GM19452 (cell line): ENCODE results near the gene KCNK4.

Experiments used
- ATAC-seq: cut with Tn5 transposase; IDR thresholded peaks from one replicate; pipeline ENCODE4 v1.9.1; 2021; ENCODE audit not compliant: unreplicated experiment

KCNK4 gene

DNA sequence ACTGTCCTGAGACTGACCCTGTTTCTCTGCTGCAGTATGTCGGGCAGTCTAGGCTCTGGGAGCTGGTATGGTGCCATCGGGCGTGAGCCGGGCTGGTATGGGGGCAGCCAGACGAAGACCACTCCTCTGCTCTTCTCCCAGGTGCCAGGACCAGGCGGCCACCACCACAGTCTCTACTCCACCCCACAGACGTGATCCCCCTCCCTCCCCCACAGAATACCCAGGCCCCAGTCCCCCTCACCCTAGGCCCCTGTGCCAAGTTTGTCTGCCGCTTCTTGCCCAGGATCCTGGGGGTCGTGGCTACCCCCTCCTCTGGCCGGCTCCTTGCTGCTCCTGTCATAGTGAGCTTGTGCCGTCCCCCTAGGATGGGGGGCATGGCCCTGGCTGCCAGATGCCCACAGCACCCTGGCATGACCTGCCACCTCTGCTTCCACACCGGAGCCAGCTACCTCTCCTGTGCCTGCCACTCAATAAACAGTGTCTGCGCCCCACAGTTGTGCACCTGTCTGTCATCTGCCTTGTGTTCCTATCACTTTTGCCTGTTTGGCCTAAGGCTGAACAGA, 2.0 kb upstream of the KCNK4 start:
- ATAC-seq, result no peak

DNA sequence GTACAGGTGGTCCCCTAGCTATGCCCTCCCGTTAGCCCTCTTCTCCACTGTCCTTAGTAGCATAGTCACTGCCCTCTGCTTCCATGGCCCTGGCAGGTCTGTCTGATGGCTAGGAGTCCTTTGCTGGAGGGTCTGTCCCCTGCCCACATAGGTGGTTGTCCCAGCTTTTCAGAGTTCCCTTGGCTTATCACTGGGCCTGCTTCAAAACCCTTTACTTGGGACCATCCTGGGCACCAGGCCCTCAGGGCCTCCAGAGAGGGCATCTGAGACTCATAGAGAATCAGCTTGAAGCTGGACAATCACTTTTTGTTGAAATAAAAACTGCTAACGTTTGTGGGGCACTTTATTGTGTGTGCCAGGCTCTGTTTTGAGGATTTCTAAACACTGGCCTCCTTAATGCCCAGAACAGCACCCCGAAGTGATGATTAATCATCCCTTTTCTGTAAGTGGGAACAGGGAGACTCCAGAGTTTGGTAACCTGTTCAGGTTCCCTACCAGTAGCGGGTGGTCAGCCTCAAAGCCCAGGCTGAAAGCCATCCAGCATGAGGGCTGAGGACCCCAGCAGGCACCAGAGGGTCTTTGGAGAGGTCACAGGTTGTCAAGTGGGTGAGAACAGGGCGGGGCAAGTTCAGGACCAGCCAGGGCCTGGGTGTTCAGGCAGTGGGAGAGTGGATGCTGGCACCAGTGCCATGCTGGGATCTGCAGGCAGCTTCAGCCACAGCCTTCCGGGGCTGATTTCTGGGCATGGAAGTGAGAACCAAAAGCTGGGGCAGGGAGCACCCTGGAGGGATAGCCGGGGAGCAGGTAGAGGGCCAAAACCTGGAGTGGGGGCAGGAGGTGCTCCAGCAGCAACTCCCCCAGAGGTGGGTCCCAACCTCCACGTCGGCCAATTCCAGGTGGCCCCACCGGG, 495 bp upstream of the KCNK4 start:
- no peak for ATAC-seq

DNA sequence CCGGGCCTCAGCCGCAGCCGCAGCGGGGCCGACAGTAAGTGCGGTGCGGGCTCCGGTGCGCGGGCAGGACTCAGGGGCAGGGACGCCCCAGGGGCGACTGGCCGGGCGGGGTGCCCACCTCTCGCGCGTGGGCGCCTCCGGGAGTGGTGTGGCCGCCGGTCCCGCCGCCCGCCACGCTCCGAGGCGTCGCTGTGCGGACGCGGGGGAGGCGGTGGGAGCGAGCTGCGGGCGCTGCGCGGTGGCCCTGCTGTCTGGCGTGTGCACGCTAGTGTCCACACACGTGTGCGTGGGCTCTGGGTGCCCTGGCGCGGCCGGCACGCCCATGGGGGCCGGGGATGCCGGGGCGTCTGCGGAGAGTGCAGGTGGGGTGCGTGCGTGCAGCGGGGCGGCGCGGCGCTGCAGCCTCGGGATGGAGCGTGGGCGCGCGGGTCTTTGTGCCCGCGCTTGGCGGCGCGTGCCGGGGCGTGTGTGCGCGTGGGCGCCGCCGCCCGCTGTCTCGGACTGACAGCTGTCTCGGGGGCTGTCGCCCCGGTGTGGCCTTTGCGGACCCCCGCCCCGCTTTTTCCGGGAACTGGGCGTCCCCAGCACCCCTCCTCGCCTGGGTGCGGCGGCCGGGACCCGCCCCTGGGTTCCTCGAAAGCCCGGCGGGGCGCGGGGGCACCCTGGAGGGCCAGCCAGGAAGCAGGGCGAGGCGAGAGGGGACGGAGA, 804 bp downstream of the KCNK4 start:
- ATAC-seq, result no peak

DNA sequence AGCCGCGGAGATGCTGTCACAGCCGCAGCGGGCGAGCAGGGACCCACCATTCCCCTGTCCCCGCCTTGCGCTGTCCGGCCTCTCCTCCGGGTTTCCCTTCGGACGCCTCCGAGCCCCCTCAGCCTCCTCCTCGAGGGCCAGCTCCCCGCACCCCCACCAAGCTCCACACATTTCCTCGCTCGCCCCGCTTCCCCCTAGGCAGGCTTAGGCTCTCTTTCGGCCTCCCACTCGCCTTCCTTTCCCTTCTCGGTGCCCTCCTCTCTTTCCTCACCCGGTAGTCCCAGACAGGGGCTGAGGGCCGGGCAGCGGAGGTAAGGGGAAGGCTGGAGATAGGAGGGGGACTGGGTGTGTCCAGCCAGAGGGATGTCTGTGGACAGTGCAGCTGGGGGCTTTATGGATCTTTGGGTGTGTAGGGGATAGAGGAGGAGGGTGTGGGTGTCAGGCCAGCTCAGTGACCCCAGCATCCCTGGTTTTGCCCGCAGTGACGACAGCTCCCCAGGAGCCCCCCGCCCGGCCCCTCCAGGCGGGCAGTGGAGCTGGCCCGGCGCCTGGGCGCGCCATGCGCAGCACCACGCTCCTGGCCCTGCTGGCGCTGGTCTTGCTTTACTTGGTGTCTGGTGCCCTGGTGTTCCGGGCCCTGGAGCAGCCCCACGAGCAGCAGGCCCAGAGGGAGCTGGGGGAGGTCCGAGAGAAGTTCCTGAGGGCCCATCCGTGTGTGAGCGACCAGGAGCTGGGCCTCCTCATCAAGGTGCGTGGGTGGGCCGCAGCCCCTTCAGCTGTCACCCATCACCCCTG, 1.6 kb downstream of the KCNK4 start:
- no peak for ATAC-seq

DNA sequence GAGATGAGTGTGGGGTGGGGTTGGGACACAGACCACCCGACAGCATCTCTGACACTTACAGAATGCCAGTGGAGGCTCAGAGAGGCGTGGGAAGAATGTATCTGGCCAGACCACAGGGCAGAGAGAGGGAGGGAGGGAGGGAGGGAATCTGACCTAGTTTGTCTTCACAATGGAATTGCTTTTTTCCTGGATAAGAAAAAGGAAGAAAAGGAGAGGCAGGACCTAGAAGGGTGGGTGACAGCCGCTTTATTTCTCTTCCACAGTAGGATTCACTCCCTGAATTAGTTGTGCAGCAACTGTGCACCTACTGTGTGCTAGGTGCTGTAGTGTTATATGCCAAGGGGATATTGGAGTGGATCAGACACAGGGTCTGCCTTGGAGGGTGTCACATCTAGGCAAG, 3.7 kb downstream of the KCNK4 start:
- no peak for ATAC-seq

DNA sequence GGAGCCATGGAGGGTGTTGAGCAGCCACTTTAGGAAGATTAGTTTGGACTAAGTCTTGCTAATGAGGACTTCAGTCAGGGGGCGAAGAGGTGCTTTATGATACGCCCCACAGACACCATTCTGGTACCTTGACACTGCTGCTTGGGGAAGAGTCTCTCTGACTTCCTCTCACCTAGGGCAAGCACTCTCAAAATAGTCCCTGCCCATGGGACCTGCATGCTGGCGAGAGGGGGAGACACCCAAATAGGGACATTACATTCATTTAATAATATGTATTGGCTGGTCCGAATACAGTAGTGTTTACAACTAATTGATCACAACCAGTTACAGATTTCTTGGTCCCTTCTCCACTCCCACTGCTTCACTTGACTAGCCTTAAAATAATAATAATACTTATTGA, 4.7 kb downstream of the KCNK4 start:
- no peak for ATAC-seq

DNA sequence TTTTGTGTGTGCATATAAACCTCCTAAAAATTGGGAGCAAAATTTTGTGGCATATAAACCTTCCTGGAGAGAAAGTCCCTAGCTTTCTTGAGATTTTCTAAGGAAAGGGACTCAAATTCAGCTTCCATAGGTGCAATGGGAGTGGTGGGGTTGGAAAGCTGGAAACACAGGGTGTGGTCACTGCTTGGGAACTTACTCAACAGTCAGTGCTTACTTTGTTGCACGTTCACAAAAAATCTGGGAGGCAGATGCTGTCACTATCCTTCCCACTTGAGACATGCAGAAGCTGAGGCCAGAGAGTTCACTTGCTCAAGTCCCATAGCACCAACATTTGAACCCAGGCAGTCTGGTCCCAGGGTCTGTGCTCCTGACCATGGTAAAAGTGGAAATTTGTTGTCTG, 5.1 kb downstream of the KCNK4 start:
- no peak for ATAC-seq

DNA sequence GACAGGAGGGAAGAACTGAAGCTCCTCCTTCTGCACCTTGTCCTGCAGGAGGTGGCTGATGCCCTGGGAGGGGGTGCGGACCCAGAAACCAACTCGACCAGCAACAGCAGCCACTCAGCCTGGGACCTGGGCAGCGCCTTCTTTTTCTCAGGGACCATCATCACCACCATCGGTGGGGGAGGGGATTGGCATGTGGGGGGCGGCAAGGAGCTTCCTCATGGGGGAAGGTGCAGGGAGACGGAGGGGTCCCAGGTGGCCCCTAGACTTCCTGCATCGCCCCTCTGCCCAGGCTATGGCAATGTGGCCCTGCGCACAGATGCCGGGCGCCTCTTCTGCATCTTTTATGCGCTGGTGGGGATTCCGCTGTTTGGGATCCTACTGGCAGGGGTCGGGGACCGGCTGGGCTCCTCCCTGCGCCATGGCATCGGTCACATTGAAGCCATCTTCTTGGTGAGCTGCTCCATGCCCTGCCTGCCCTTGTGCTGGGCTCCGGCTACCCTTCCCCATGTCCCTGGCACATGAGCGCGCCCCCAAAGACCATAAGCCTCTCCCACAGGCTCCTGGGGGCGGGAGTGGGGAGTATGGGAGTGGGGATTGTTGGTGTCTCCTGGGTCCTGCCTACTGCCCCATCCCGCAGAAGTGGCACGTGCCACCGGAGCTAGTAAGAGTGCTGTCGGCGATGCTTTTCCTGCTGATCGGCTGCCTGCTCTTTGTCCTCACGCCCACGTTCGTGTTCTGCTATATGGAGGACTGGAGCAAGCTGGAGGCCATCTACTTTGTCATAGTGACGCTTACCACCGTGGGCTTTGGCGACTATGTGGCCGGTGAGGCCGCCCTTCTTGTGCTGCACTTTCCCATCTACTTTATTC, 6.0 kb downstream of the KCNK4 start:
- ATAC-seq, result no peak

DNA sequence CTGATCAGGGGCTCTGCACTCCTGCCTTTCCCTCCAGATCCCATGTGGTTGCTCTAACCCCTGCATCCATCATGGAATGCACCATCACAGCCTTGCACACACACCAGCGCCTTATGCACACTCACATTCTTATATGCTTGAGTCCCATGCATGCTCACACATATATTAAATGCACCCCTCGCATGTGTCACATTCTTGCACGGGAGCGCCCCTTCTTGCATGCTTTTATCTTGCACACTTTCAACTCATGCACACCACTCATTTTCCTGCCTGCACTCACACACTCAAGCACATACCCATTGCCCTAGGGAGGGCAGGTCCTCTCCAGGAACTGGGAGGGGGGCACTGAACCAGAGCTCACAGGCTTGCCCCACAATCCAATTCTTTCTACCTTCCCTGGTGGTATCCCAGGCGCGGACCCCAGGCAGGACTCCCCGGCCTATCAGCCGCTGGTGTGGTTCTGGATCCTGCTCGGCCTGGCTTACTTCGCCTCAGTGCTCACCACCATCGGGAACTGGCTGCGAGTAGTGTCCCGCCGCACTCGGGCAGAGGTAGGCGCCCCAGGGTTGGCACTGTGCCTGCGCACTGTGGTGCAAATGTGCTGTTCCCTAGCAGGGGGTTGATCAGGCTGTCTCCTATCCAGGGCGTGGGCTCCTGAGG, 6.7 kb downstream of the KCNK4 start:
- ATAC-seq, result no peak

DNA sequence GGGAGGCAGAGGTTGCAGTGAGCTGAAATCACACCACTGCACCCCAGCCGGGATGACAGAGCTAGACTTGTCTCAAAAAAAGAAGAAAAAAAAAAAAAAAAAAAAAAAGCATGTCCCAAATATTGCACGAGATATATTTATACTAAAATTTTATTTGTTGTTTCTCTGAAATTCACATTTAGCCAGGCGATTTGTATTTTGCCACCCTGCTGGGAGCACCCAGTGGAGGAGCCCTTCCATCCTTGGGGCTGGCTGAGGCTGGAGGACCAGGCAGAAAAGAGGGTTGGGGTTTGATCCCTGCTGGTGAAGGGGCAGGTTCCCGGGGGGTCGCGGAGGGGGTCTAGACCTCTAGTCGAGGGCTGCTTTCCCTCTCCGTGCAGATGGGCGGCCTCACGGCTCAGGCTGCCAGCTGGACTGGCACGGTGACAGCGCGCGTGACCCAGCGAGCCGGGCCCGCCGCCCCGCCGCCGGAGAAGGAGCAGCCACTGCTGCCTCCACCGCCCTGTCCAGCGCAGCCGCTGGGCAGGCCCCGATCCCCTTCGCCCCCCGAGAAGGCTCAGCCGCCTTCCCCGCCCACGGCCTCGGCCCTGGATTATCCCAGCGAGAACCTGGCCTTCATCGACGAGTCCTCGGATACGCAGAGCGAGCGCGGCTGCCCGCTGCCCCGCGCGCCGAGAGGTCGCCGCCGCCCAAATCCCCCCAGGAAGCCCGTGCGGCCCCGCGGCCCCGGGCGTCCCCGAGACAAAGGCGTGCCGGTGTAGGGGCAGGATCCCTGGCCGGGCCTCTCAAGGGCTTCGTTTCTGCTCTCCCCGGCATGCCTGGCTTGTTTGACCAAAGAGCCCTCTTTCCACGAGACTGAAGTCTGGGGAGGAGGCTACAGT, 8.1 kb downstream of the KCNK4 start:
- ATAC-seq, result no peak

DNA sequence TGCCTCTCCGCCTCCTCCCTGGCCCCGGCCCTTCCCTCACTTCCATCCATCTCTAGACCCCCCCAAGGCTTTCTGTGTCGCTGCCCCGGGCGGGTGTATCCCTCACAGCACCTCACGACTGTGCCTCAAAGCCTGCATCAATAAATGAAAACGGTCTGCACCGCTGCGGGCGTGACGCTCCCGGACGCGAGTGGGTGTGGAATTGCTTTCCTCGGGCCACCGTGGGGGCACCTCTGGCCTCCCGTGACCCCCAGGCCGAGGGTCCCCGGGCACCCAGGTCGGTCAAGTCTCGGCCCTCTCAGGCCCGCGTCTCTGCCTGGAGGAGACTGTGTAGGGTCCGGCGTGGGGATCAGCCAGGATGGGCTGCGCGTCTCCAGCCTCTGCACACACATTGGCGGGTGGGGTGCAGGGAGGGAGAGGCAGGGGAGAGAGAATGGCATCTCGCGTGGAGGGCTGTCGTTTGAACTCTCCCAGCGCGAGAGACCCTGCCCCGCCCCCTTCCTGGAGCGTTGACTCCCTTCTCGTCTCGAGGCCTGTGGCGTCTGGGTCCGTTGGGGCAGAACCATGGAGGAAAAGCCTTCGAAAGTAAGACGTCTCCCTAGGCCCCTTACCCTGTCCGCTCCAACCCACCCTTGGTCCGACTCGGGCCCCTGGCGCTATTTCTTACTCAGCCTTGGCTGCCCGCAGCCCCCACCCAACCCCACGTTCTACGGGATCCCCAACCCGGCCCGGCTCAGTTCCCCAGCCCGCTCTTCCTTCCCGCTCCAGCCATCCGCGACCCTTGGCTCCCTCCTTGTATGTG, 8.9 kb downstream of the KCNK4 start, which contains the start of gene CATSPERZ:
Gene CATSPERZ (plus strand): TSS at position 512 of the 802 bp plus-strand sequence. CDS start 53 bp downstream, at position 565.
- ATAC-seq, result no peak

DNA sequence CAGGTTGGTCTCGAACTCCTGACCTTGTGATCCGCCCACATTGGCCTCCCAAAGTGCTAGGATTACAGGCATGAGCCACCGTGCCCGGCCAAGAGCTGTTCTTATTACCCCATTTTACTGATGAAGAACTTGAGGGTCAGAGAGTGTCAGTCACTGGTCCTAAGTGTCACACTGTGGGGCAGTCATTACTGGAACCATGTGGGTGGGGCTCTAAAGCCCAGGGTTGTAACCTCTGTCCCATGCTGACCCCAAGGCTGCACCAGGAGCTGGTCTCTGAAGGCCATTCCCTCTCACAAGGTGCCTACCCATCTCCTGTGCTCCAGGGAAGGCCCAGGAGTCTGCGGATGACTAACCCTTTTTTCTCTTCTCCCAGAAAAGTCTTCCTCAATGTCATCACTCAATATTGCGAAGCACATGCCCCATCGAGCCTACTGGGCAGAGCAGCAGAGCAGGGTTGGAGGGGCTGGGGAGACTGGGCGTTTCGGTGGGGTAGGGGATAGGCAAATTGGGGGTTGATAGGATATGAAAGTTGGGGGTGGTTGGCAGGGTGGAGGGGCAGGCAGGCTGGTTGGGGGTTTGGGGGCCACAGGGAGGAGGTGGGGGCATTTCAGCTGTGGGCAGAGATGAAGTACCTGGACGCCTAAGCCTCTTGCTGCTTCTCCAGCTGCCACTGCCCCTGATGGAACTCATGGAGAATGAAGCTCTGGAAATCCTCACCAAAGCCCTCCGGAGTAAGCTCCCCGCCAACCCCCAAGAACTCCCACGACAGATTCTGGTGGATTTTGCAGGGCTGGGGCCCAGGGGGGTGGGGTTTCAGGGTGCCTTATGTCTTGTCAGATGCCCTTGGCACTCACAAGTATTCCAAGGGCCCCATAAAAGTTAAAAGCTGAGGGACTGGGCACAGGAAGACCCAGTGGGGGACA, 12.3 kb downstream of the KCNK4 start:
- ATAC-seq, result no peak

DNA sequence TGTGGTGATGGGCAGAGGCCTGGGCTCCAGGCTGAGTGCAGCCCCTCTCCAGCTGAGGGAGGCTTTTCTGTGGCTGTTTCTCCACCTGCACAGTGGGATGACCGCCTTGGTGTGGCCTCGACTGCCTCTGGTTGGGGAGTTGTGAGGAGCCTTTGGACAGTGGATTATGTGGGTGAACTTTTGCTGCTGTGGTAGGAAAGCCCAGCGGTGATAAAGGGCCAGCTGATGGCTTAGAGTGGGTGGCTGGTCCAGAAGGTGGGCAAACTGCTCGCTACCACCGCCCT, 12.9 kb downstream of the KCNK4 start:
- ATAC-seq, result no peak

DNA sequence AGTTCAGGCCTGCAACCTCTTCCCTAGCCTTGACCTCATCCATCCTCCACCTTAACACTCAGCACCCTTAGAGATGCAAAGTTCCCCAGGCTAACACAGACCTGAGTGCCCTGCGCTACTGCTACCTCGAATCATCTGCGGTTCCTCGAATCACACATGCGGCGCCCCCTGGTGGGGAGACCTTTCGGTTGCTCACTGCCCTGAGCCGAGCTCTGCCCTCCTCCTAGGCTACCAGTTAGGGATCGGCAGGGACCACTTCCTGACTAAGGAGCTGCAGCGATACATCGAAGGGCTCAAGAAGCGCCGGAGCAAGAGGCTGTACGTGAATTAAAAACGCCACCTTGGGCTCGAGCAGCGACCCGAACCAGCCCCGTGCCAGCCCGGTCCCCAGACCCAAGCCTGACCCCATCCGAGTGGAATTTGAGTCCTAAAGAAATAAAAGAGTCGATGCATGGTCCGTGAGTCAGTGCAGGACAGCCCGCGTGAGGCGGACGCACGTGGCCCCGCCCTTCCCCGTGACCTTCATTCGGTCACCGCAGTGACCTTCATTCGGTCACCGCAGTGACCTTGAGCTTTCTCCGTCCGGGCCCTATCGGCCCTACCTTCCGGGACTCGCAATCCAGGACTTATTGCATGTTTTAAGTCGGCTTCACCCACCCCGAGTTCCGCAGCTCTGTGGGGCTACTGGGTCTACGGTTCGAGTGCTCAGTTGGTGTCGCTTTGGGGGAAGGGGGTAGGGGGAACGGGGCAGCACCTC, 13.4 kb downstream of the KCNK4 start:
- peak; percentile 33 for ATAC-seq

DNA sequence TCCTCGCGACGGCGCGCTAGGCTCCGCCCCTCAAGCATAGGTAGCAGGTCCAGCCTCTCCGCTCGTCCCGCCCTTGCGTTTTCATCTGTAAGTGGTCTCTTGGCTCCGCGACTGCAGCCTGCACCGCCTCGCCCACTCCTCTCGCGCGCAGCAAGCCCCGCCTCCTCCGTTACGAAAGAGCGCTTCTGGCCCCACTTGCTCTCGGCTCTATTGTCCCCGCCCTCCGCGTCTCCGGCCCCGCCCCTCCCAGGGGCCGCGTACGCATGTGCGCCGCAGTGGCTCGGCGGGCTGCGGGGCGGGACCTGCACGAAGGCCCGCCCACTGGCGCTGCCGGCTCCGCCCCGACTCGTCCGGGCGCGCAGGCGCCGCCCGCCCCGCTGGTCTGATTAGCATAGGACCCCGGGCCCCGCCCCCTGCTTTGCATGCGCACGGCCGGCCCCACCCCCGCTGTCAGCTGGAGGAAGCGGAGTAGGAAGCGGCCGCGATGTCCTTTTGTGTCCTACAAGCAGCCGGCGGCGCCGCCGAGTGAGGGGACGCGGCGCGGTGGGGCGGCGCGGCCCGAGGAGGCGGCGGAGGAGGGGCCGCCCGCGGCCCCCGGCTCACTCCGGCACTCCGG, 14.1 kb downstream of the KCNK4 start, which contains the start of gene ESRRA:
Gene ESRRA (plus strand): TSS at position 450 of the 616 bp plus-strand sequence. CDS start 1,656 bp downstream, outside the sequence.
- peak; percentile 64 for ATAC-seq
